Endothelial cell of umbilical vein (primary cell): ENCODE measurements around the gene PCGF3. TPM values are rescaled to one million over a fixed set of nuclear protein-coding genes. Genes with fewer than 3 reads are reported as not detected.

Source experiments
- BruUV-seq: library from RNA; stranded (reverse); fragments of 400-500 nt; replicated peaks from 2 replicates; lab custom pipeline; 2021; lab: Mats Ljungman, UMichigan
- CTCF ChIA-PET: fragments of 300-600, 350-600 bp; sonication (Branson Sonifier 250); formaldehyde crosslinking; loops from one replicate; lab custom pipeline; 2021; ENCODE audit warnings: antibody characterized with exemption, inconsistent platforms; lab: Charles Lee
- POLR2A ChIA-PET: fragments of 300-600, 350-600 bp; sonication (Branson Sonifier 250); formaldehyde crosslinking; loops from one replicate; lab custom pipeline; 2021; ENCODE audit warnings: antibody characterized with exemption, inconsistent platforms; lab: Charles Lee
- DNase-seq: peaks from one replicate; pipeline ENCODE4 v3.0.0-alpha.2; 2011; ENCODE audit warnings: low read depth, low spot score
- FAIRE-seq: peaks from 2 replicates; lab custom pipeline; 2011; peaks lifted over from hg19 to GRCh38; lab: Jason Lieb, UNC
- H2AFZ ChIP-seq: 2 replicates; pipeline ENCODE4 v1.6.0; 2012; ENCODE audit warnings: low read depth, low read length, control low read depth, inconsistent platforms
- H3K27ac ChIP-seq: 2 replicates; pipeline ENCODE4 v1.5.1; 2011; ENCODE audit warnings: low read depth, mild to moderate bottlenecking, control low read depth, low read length, moderate library complexity; ENCODE audit not compliant: insufficient read depth
- H3K27me3 ChIP-seq, 2 experiments: 2 replicates each; pipeline versions ENCODE4 v1.6.0 to v1.6.1; 2011; ENCODE audit warnings: low read length in 2 of 2, mixed read lengths in 1 of 2; ENCODE audit not compliant: control insufficient read depth in 2 of 2, insufficient read depth in 2 of 2
- H3K36me3 ChIP-seq, 2 experiments: 2 replicates in 1 of 2; 3 replicates in 1 of 2; pipeline ENCODE4 v1.5.1; 2011; ENCODE audit warnings: low read length in 2 of 2, mild to moderate bottlenecking in 1 of 2, moderate library complexity in 1 of 2; ENCODE audit not compliant: control insufficient read depth in 2 of 2, insufficient read depth in 2 of 2; ENCODE audit errors: extremely low read depth in 1 of 2
- H3K4me1 ChIP-seq: 3 replicates; pipeline ENCODE4 v1.5.1; 2011; ENCODE audit warnings: mild to moderate bottlenecking, low read length; ENCODE audit not compliant: control insufficient read depth, insufficient read depth; ENCODE audit errors: extremely low read depth
- H3K4me2 ChIP-seq: 2 replicates; pipeline ENCODE4 v1.6.1; 2011; ENCODE audit warnings: low read length, control low read depth, mixed read lengths; ENCODE audit not compliant: insufficient read depth
- H3K4me3 ChIP-seq, 3 experiments: fragments of 200-600 bp in 1 of 3; sonication (generic), shearing (Covaris generic) in 1 of 3; replicated peaks in 1 of 3; 2 replicates each; pipeline ENCODE4 v1.5.1; 2011 to 2016; ENCODE audit warnings: control low read depth in 3 of 3, low read length in 3 of 3, mild to moderate bottlenecking in 2 of 3, inconsistent platforms in 1 of 3, low read depth in 1 of 3, moderate library complexity in 1 of 3; ENCODE audit not compliant: insufficient read depth in 1 of 3
- H3K79me2 ChIP-seq: 2 replicates; pipeline ENCODE4 v1.6.0; 2012; ENCODE audit warnings: low read length, inconsistent platforms; ENCODE audit not compliant: control insufficient read depth, insufficient read depth
- H3K9ac ChIP-seq: replicated peaks from 2 replicates; pipeline ENCODE3; 2011; ENCODE audit warnings: low read length, control low read depth; ENCODE audit not compliant: insufficient read depth; ENCODE audit errors: extremely low read depth
- H3K9me1 ChIP-seq: replicated peaks from 3 replicates; pipeline ENCODE4 v1.6.0; 2011; ENCODE audit warnings: mild to moderate bottlenecking, low read length; ENCODE audit not compliant: control insufficient read depth, insufficient read depth; ENCODE audit errors: extremely low read depth
- H3K9me3 ChIP-seq: replicated peaks from 2 replicates; pipeline ENCODE4 v1.5.1; 2012; ENCODE audit warnings: low read length, inconsistent platforms; ENCODE audit not compliant: control insufficient read depth, insufficient read depth
- H4K20me1 ChIP-seq: replicated peaks from 2 replicates; pipeline ENCODE3; 2011; ENCODE audit warnings: mild to moderate bottlenecking, low read length; ENCODE audit not compliant: control insufficient read depth, insufficient read depth; ENCODE audit errors: extremely low read depth
- EZH2 ChIP-seq: IDR thresholded peaks from 2 replicates; pipeline ENCODE4 v1.6.1; 2012; ENCODE audit warnings: borderline replicate concordance, low read depth, mild to moderate bottlenecking, moderate library complexity, low read length, inconsistent platforms; ENCODE audit not compliant: severe bottlenecking
- FOS ChIP-seq: IDR thresholded peaks from 2 replicates; pipeline ENCODE4 v1.6.1; 2011; ENCODE audit warnings: mild to moderate bottlenecking, low read length, moderate library complexity, borderline replicate concordance; ENCODE audit not compliant: insufficient read depth
- GATA2 ChIP-seq: IDR thresholded peaks from 2 replicates; pipeline ENCODE4 v1.7.0; 2011; ENCODE audit warnings: low read depth, mild to moderate bottlenecking, moderate library complexity, mixed read lengths, low read length; ENCODE audit not compliant: insufficient read length, insufficient read depth
- JUN ChIP-seq: IDR thresholded peaks from 2 replicates; pipeline ENCODE4 v1.6.1; 2011; ENCODE audit warnings: borderline replicate concordance, low read depth; ENCODE audit not compliant: insufficient read length, insufficient read depth
- MYC ChIP-seq: IDR thresholded peaks from one replicate; pipeline ENCODE4 v1.6.1; 2011; ENCODE audit warnings: mild to moderate bottlenecking, low read depth, low read length
- POLR2A ChIP-seq: IDR thresholded peaks from 2 replicates; pipeline ENCODE4 v1.6.1; 2012; ENCODE audit warnings: low read depth, mild to moderate bottlenecking, control low read depth, low read length
- POLR2AphosphoS5 ChIP-seq: IDR thresholded peaks from 2 replicates; pipeline ENCODE4 v1.6.1; 2012; ENCODE audit warnings: low read depth, mild to moderate bottlenecking, control low read depth, low read length, moderate library complexity; ENCODE audit not compliant: insufficient read depth
- dilution Hi-C: fragments of 300-500 bp; cut with MboI; formaldehyde crosslinking; loops from one replicate; pipeline ENCODE4 v1.15.0; 2019; ENCODE audit warnings: low sequenced_read_pairs; ENCODE audit not compliant: extremely low pct_ligation_motif_present
- intact Hi-C: fragments of 100-400 bp; cut with micrococcal nuclease; formaldehyde crosslinking; loops from one replicate; pipeline ENCODE4 v1.10.0; 2022
- polyA plus RNA-seq, 4 experiments: library from polyadenylated mRNA; depleted of rRNA in 3 of 4; stranded (reverse) in 3 of 4; unstranded in 1 of 4; fragments of >200 nt; gene quantifications; 2 replicates each; pipeline versions ENCODE4 v1.2.1 to v1.2.3, GENCODE V29; 2011 to 2012; ENCODE audit warnings: missing spikeins in 1 of 4
- total RNA-seq: library from RNA; stranded (reverse); gene quantifications from 2 replicates; pipeline ENCODE4 v1.2.3, GENCODE V29; 2021
- TF ChIP-seq, protein P1 (sequence below): IDR thresholded peaks from 2 replicates; pipeline ENCODE4 v1.6.1; 2011; ENCODE audit not compliant: insufficient read depth, insufficient read length
- TF ChIP-seq, protein P2 (sequence below), 2 donors: IDR thresholded peaks; 1 replicate in 1 of 2; 2 replicates in 1 of 2; pipeline ENCODE4 v1.5.1; 2011; ENCODE audit warnings: low read length in 2 of 2, mild to moderate bottlenecking in 2 of 2, moderate library complexity in 2 of 2, control low read depth in 1 of 2, inconsistent platforms in 1 of 2, low read depth in 1 of 2; ENCODE audit not compliant: insufficient read depth in 1 of 2; ENCODE audit errors: extremely low read depth in 1 of 2

PCGF3 gene
- total and polyA plus RNA-seq, 2 donors (not counting 3 experiments of a cell fraction or from before 2014, with no cell fraction given) = 70.2 to 91.8 TPM

DNA sequence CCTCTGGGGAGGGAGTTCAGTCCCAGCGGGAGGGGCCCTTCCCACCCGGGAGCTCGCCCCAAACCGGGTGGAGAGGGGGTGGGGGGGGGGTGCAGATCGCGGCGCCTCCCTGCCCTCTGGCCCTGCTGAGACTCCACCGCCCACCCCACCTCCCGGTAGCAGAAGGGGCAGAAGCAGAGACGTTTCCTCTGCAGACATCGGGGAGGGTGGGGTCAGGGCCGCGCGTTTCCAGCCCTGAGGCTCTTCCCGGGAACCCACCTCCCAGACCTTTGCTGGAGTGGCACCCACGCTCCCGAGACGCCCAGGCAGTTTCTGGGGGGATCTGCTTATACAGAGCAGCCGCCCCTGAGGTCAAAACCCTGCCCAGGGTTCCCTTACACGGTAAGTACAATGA is 90.1 kb downstream of the PCGF3 start:
- FAIRE-seq (no peak), DNase-seq (no peak)
- Histone ChIP-seq H3K9me1 (no peaks in the 10 kb centered on the region), H3K79me2 (no peaks in the 10 kb centered on the region), H3K9me3 (no peaks in the 10 kb centered on the region), H3K9ac (no peak overlapping the region), H3K4me3 (no peak overlapping the region), H4K20me1 (no peaks in the 10 kb centered on the region), H3K36me3 (no peaks in the 10 kb centered on the region), H3K4me1 (no peaks in the 10 kb centered on the region), H3K4me2 (no peak overlapping the region), H2AFZ (no peak overlapping the region), H3K27ac (no peak overlapping the region), H3K27me3 (peaks cover 34 to 39% of the 10 kb centered on the region in 2 experiments)
- POLR2A ChIA-PET = no interaction called here
- CTCF ChIA-PET = interaction anchor here (0.6 to 2.1 kb wide), 2 partner anchors 19 to 74 kb away, joined by 3 to 6 read pairs; no protein-coding TSS in a partner anchor
- BruUV-seq = no TSS peak
- intact Hi-C loops = no loop called here
- dilution Hi-C loops = no loop called here
- TF ChIP-seq POLR2AphosphoS5 (no peak), JUN (no peak), EZH2 (no peak), POLR2A (no peak), FOS (no peak), GATA2 (no peak), MYC (no peak)
- TF ChIP-seq, protein P1, sequence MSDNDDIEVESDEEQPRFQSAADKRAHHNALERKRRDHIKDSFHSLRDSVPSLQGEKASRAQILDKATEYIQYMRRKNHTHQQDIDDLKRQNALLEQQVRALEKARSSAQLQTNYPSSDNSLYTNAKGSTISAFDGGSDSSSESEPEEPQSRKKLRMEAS = no peak
- TF ChIP-seq, protein P2, sequence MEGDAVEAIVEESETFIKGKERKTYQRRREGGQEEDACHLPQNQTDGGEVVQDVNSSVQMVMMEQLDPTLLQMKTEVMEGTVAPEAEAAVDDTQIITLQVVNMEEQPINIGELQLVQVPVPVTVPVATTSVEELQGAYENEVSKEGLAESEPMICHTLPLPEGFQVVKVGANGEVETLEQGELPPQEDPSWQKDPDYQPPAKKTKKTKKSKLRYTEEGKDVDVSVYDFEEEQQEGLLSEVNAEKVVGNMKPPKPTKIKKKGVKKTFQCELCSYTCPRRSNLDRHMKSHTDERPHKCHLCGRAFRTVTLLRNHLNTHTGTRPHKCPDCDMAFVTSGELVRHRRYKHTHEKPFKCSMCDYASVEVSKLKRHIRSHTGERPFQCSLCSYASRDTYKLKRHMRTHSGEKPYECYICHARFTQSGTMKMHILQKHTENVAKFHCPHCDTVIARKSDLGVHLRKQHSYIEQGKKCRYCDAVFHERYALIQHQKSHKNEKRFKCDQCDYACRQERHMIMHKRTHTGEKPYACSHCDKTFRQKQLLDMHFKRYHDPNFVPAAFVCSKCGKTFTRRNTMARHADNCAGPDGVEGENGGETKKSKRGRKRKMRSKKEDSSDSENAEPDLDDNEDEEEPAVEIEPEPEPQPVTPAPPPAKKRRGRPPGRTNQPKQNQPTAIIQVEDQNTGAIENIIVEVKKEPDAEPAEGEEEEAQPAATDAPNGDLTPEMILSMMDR (IDR thresholded peaks at IDR 0.05; ENCODE audit: extremely low read depth in 1 of 2, insufficient read depth in 1 of 2, low read depth in 1 of 2, low read length in 2 of 2) = no peak
